CD14-positive monocyte (primary cell): Measurements from ENCODE around the gene UNC50. TPM values are rescaled to one million over a fixed set of nuclear protein-coding genes. Genes with fewer than 3 reads are reported as not detected.
"Not testable (repeated sequence)": the region's sequence is repeated elsewhere in the genome, so short reads cannot be mapped to it uniquely, and the experiment has no call there.

Source experiments
- DNase-seq, 3 donors: peaks; one replicate each; pipeline ENCODE4 v3.0.0-alpha.2; 2011 to 2022
- H2AFZ ChIP-seq: 2 replicates; pipeline ENCODE4 v1.6.0; 2012; ENCODE audit warnings: mild to moderate bottlenecking, low read depth, low read length, inconsistent platforms; ENCODE audit not compliant: insufficient read depth, poor library complexity, severe bottlenecking
- H3K27ac ChIP-seq, 2 donors: 1 replicate in 1 of 2; 2 replicates in 1 of 2; pipeline ENCODE4 v1.5.1; 2012 to 2013; ENCODE audit warnings: low read length in 2 of 2, control low read depth in 1 of 2, inconsistent platforms in 1 of 2, low read depth in 1 of 2, mild to moderate bottlenecking in 1 of 2
- H3K27me3 ChIP-seq, 2 donors: one replicate each; pipeline versions ENCODE4 v1.6.0 to v1.6.1; 2011 to 2013; ENCODE audit warnings: low read length in 2 of 2; ENCODE audit not compliant: control insufficient read depth in 2 of 2, insufficient read depth in 2 of 2
- H3K36me3 ChIP-seq, 2 donors: replicated peaks in 1 of 2; 1 replicate in 1 of 2; 2 replicates in 1 of 2; pipeline versions ENCODE4 v1.5.1 to v1.6.1; 2012 to 2013; ENCODE audit warnings: low read length in 2 of 2, control low read depth in 1 of 2, inconsistent platforms in 1 of 2, mild to moderate bottlenecking in 1 of 2; ENCODE audit not compliant: insufficient read depth in 2 of 2, control insufficient read depth in 1 of 2
- H3K4me1 ChIP-seq, 2 donors: 1 replicate in 1 of 2; 2 replicates in 1 of 2; pipeline versions ENCODE4 v1.5.1 to v1.6.1; 2012 to 2013; ENCODE audit warnings: low read length in 2 of 2, control low read depth in 1 of 2, inconsistent platforms in 1 of 2, mild to moderate bottlenecking in 1 of 2, moderate library complexity in 1 of 2; ENCODE audit not compliant: insufficient read depth in 2 of 2, control insufficient read depth in 1 of 2
- H3K4me2 ChIP-seq: replicated peaks from 2 replicates; pipeline ENCODE3; 2012; ENCODE audit warnings: low read length, moderate library complexity, mild to moderate bottlenecking; ENCODE audit not compliant: poor library complexity, severe bottlenecking; ENCODE audit errors: extremely low read depth
- H3K4me3 ChIP-seq, 3 experiments: fragments of 200-600 bp in 1 of 3; sonication (generic) in 1 of 3; replicated peaks in 1 of 3; 1 replicate in 2 of 3; 2 replicates in 1 of 3; pipeline ENCODE4 v1.5.1; 2011 to 2013; ENCODE audit warnings: low read length in 3 of 3, mild to moderate bottlenecking in 3 of 3, control low read depth in 2 of 3, low read depth in 2 of 3, inconsistent platforms in 1 of 3, moderate library complexity in 1 of 3
- H3K79me2 ChIP-seq: 2 replicates; pipeline ENCODE4 v1.6.0; 2012; ENCODE audit warnings: mild to moderate bottlenecking, control low read depth, inconsistent platforms, low read length, moderate library complexity; ENCODE audit not compliant: insufficient read depth
- H3K9ac ChIP-seq: 2 replicates; pipeline ENCODE4 v1.6.0; 2017; ENCODE audit warnings: low read length, mild to moderate bottlenecking; ENCODE audit not compliant: insufficient read depth, poor library complexity, severe bottlenecking
- H3K9me3 ChIP-seq, 2 donors: replicated peaks in 1 of 2; 1 replicate in 1 of 2; 2 replicates in 1 of 2; pipeline versions ENCODE4 v1.5.1 to v1.6.1; 2012 to 2013; ENCODE audit warnings: low read length in 2 of 2, control low read depth in 1 of 2; ENCODE audit not compliant: control insufficient read depth in 1 of 2, insufficient read depth in 1 of 2
- H4K20me1 ChIP-seq: 2 replicates; pipeline ENCODE4 v1.6.0; 2012; ENCODE audit warnings: mild to moderate bottlenecking, low read length, control low read depth, moderate library complexity; ENCODE audit not compliant: insufficient read depth
- H3K27ac Mint-ChIP-seq, 7 donors: one replicate each; pipeline ENCODE4 v1.8.0; 2020; ENCODE audit warnings: mild to moderate bottlenecking in 7 of 7, mixed read lengths in 7 of 7, moderate library complexity in 6 of 7, inconsistent platforms in 2 of 7
- H3K27me3 Mint-ChIP-seq, 3 donors: one replicate each; pipeline ENCODE4 v1.8.0; 2021 to 2022; ENCODE audit warnings: low read depth in 3 of 3, mild to moderate bottlenecking in 3 of 3, mixed read lengths in 3 of 3, moderate library complexity in 3 of 3, inconsistent platforms in 1 of 3
- H3K36me3 Mint-ChIP-seq, 2 donors: one replicate each; pipeline ENCODE4 v1.8.0; 2020; ENCODE audit warnings: mixed read lengths in 2 of 2, inconsistent platforms in 1 of 2, mild to moderate bottlenecking in 1 of 2
- H3K4me1 Mint-ChIP-seq: one replicate; pipeline ENCODE4 v1.8.0; 2020; ENCODE audit warnings: mild to moderate bottlenecking, mixed read lengths
- H3K4me3 Mint-ChIP-seq, 2 donors: one replicate each; pipeline ENCODE4 v1.8.0; 2020; ENCODE audit warnings: mild to moderate bottlenecking in 2 of 2, mixed read lengths in 2 of 2, moderate library complexity in 1 of 2
- H3K9me3 Mint-ChIP-seq, 7 donors: one replicate each; pipeline ENCODE4 v1.8.0; 2020 to 2022; ENCODE audit warnings: mixed read lengths in 7 of 7, mild to moderate bottlenecking in 6 of 7, moderate library complexity in 6 of 7, inconsistent platforms in 2 of 7
- CTCF ChIP-seq: fragments of 200-600 bp; IDR thresholded peaks from one replicate; pipeline ENCODE4 v1.8.0; 2022; ENCODE audit warnings: antibody characterized with exemption, mild to moderate bottlenecking
- WGBS: methylation state at CpG from one replicate; pipeline ENCODE4 v1.1.5; 2013; ENCODE audit warnings: missing lambda C conversion rate; ENCODE audit not compliant: insufficient coverage; 5-methylcytosine and 5-hydroxymethylcytosine counted together
- intact Hi-C, 2 donors: fragments of 100-400 bp; cut with micrococcal nuclease; formaldehyde crosslinking; loops; one replicate each; pipeline versions ENCODE4 v1.15.0 to v1.15.1; 2023
- polyA plus RNA-seq, 3 donors: library from polyadenylated mRNA; depleted of rRNA in 1 of 3; unstranded in 2 of 3; stranded (reverse) in 1 of 3; fragments of 300-500 nt in 2 of 3; fragments of >200 nt in 1 of 3; fragmentation: Illumina TruSeq in 2 of 3; gene quantifications; 1 replicate in 2 of 3; 2 replicates in 1 of 3; pipeline ENCODE4 v1.2.3, GENCODE V29; 2012 to 2021

The UNC50 gene
- polyA plus RNA-seq, 3 donors, result 32.5 to 72.0 (median 62.8) TPM

GRCh38 chr2:98592565-98592964 is 15.8 kb upstream of the UNC50 start:
- Mint-ChIP-seq H3K4me1 (no peaks in the 10 kb centered on the region), H3K9me3 (peaks cover 0 to 10% (median 4%) of the 10 kb centered on the region in 7 donors), H3K27me3 (peaks cover 0 to 1% (median 0%) of the 10 kb centered on the region in 3 donors), H3K27ac (no peak overlapping the region), H3K4me3 (no peak overlapping the region), H3K36me3 (peaks cover 62 to 83% of the 10 kb centered on the region in 2 donors)
- no peak overlapping the region for H3K9ac ChIP-seq
- no peaks in the 10 kb centered on the region for H3K4me1 ChIP-seq
- 100% methylated on average over 7 of the region's 8 CpGs for WGBS
- H3K4me3 ChIP-seq, result no peak overlapping the region
- no peak overlapping the region for H3K4me2 ChIP-seq
- H4K20me1 ChIP-seq, result peaks cover 10% of the 10 kb centered on the region
- H3K9me3 ChIP-seq, result peaks cover 0 to 3% of the 10 kb centered on the region in 2 donors
- no peaks in the 10 kb centered on the region for H3K27me3 ChIP-seq
- no peak for TF ChIP-seq CTCF
- H2AFZ ChIP-seq, result no peak overlapping the region
- no peak for DNase-seq
- H3K27ac ChIP-seq, result no peak overlapping the region
- intact Hi-C loops, result no loop called here
- no peaks in the 10 kb centered on the region for H3K79me2 ChIP-seq
- peaks cover 49 to 83% of the 10 kb centered on the region in 2 donors for H3K36me3 ChIP-seq

- H3K4me2 ChIP-seq, H3K27ac ChIP-seq, H3K4me3 ChIP-seq, H3K27me3 Mint-ChIP-seq, H3K4me1 ChIP-seq, intact Hi-C loops, H3K9ac ChIP-seq, H3K4me1 Mint-ChIP-seq, DNase-seq, H3K9me3 ChIP-seq, H3K79me2 ChIP-seq, H3K4me3 Mint-ChIP-seq, H2AFZ ChIP-seq, H3K27ac Mint-ChIP-seq, H3K27me3 ChIP-seq: not testable (repeated sequence)
- WGBS, result no CpG with 5 or more reads among the region's 4 CpGs
- Histone ChIP-seq H3K36me3 (peaks cover 44 to 80% of the 10 kb centered on the region in 2 donors), H4K20me1 (peaks cover 16% of the 10 kb centered on the region)
- peaks cover 57 to 80% of the 10 kb centered on the region in 2 donors for H3K36me3 Mint-ChIP-seq
- peaks cover 0 to 10% (median 4%) of the 10 kb centered on the region in 7 donors for H3K9me3 Mint-ChIP-seq
Observed at GRCh38 chr2:98594665-98595064, 13.7 kb upstream of the UNC50 start.
